Measurements from ENCODE around the gene CACNA2D3. TPM values are rescaled to one million over a fixed set of nuclear protein-coding genes. Genes with fewer than 3 reads are reported as not detected.

Gene CACNA2D3
- total RNA-seq, 6 donors from 2014 or later: 2.9 to 16.8 (median 4.9) TPM

DNA sequence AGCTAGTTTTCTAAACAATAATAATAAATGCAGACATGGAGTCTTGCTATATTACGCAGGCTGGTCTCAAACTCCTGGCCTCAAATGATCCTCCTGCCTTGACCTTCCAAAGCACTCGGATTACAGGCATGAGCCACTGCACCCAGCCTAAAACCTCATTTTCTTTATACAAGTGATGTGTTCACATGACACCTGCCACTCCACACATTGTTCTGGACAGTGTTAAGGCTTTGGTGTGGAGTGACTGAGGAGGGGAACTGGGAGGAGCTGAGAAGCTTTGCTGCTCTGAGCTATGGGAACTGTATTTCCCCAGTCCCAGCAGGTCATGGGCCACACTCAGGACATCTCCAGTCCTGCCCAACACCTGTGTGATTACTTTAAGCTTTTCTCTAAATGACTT is 425.5 kb downstream of the CACNA2D3 start:
- DNase-seq (no peak), ATAC-seq (ENCODE audit: low FRiP score in 2 of 2) (no peak)
- WGBS, 2 donors: 93 to 96% methylated on average over 2 of the region's 2 CpGs
- Histone ChIP-seq H3K27me3 (no peaks in the 10 kb centered on the region), H3K9me3 (no peaks in the 10 kb centered on the region), H3K4me1 (no peaks in the 10 kb centered on the region), H3K27ac (no peak overlapping the region), H3K4me3 (no peak overlapping the region), H3K36me3 (no peaks in the 10 kb centered on the region)
- no peak for TF ChIP-seq POLR2A (IDR thresholded peaks at IDR 0.05)
- no peak for TF ChIP-seq EP300 (IDR thresholded peaks at IDR 0.05)
- TF ChIP-seq, protein P1, sequence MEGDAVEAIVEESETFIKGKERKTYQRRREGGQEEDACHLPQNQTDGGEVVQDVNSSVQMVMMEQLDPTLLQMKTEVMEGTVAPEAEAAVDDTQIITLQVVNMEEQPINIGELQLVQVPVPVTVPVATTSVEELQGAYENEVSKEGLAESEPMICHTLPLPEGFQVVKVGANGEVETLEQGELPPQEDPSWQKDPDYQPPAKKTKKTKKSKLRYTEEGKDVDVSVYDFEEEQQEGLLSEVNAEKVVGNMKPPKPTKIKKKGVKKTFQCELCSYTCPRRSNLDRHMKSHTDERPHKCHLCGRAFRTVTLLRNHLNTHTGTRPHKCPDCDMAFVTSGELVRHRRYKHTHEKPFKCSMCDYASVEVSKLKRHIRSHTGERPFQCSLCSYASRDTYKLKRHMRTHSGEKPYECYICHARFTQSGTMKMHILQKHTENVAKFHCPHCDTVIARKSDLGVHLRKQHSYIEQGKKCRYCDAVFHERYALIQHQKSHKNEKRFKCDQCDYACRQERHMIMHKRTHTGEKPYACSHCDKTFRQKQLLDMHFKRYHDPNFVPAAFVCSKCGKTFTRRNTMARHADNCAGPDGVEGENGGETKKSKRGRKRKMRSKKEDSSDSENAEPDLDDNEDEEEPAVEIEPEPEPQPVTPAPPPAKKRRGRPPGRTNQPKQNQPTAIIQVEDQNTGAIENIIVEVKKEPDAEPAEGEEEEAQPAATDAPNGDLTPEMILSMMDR (IDR thresholded peaks at IDR 0.05): no peak
- TF ChIP-seq POLR2AphosphoS5 (IDR thresholded peaks at IDR 0.05): no peak

DNA sequence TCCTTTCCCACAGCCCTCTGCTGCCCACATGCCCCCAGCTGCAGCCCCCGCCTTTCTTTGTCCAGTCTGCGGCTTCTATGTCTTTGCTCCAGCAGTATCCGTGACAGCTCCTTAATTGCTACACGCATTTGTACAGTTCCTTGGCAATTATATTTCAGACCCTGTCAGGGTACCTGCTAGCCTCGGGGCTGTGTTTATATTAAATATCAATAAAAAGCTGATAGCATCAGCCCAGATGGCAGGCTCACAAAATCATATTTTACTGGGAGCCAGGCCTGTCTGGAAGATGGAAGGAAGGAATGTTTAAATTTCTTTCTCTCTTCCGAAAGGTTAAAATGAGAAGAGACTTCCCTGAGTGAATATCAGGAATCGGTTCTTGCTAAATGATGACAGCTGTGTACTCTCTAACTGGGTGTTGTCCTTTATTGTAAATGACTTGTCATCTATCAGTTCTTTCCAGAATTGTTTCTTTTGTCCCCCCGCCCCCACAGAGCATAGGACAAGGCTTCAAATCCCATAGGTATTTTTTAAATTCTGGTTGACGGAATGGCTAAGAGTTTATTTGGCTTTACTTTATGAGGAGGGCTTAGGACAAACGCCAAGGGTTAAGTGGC is 427.4 kb downstream of the CACNA2D3 start:
- WGBS, 2 donors: 74 to 81% methylated on average over 10 of the region's 10 CpGs

DNA sequence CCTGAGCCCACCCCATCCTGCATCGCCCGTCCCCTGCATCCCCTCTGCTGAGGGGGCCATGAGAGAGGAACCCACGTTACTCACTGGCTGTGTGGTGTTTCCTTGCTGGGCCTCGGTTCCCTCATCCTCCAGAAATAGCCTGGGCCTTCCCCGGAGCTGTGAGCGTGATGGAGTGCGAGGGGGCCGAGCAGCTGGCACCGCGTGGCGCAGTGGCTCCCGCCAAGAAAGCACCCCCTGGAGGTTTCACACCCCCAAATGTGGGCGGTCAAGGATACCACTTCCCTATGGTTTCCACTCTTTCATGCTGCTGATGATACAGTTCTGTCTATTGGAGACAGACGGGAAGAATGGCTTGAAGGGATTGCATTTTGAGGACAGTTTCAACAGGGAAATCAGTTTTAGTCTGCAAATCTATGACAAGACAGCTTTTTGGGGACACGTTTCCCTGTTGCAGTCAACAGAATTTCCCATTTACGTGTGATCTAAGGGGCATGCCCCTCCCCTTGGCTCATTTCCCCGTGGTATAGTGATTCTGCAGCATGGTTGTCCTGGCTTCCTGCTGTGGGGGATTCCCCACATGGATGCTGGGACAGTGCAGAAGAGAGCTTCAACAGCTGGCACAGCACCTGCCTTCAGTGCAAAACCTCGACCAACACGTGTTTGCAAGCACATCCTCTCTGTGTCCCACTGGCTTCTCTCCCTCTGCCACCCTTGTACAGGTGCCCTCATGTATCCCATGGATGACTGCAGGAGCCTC is 428.0 kb downstream of the CACNA2D3 start:
- Histone ChIP-seq H3K27ac (no peak overlapping the region), H3K27me3 (no peaks in the 10 kb centered on the region), H3K36me3 (no peaks in the 10 kb centered on the region), H3K4me3 (no peak overlapping the region), H3K4me1 (no peaks in the 10 kb centered on the region), H3K9me3 (no peaks in the 10 kb centered on the region)
- DNase-seq: peak in 1 of 2 donors; percentile 40
- 67 to 70% methylated on average over 19 of the region's 19 CpGs for WGBS, 2 donors
- TF ChIP-seq POLR2AphosphoS5 (IDR thresholded peaks at IDR 0.05) (no peak), EP300 (IDR thresholded peaks at IDR 0.05) (no peak), POLR2A (IDR thresholded peaks at IDR 0.05) (no peak)
- TF ChIP-seq, protein P1 (IDR thresholded peaks at IDR 0.05): no peak
- ATAC-seq (ENCODE audit: low FRiP score in 2 of 2): no peak

More for the DNA sequence above, 427.4 kb downstream of the CACNA2D3 start:
- no peak overlapping the region for H3K4me3 ChIP-seq
- H3K36me3 ChIP-seq: no peaks in the 10 kb centered on the region
- TF ChIP-seq POLR2A (IDR thresholded peaks at IDR 0.05) (no peak), POLR2AphosphoS5 (IDR thresholded peaks at IDR 0.05) (no peak), EP300 (IDR thresholded peaks at IDR 0.05) (no peak)
- TF ChIP-seq, protein P1 (IDR thresholded peaks at IDR 0.05): no peak
- H3K9me3 ChIP-seq: no peaks in the 10 kb centered on the region
- no peak overlapping the region for H3K27ac ChIP-seq
- no peak for ATAC-seq (ENCODE audit: low FRiP score in 2 of 2)
- DNase-seq: no peak
- no peaks in the 10 kb centered on the region for H3K27me3 ChIP-seq
- no peaks in the 10 kb centered on the region for H3K4me1 ChIP-seq

DNA sequence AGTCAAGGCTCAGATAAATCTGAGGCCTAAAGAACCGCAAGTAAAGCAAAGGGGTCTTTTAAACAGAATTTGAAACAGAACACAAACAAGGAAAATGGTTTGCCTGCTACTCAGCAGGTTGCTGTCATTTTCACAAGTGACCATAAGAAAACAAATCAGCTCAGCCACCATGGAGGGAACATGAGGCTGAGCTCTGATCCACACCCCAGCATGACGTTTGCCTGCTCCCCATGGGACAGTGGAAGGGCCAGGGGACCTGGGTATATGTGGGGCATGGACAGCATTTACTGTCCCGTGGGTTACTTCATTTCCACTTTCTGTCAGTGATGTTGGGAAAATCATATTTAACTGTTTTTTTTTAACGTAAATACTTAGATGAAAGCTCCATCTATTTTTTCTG is 434.3 kb downstream of the CACNA2D3 start:
- Histone ChIP-seq H3K9me3 (no peaks in the 10 kb centered on the region), H3K4me1 (no peaks in the 10 kb centered on the region), H3K36me3 (no peaks in the 10 kb centered on the region), H3K27me3 (no peaks in the 10 kb centered on the region), H3K4me3 (no peak overlapping the region), H3K27ac (no peak overlapping the region)
- 55 to 63% methylated on average over 4 of the region's 4 CpGs for WGBS, 2 donors
- TF ChIP-seq POLR2A (IDR thresholded peaks at IDR 0.05) (no peak), EP300 (IDR thresholded peaks at IDR 0.05) (no peak), POLR2AphosphoS5 (IDR thresholded peaks at IDR 0.05) (no peak)
- TF ChIP-seq, protein P1 (IDR thresholded peaks at IDR 0.05): no peak
- ATAC-seq (ENCODE audit: low FRiP score in 2 of 2) (no peak), DNase-seq (no peak)

All from upper lobe of left lung (tissue), 6 donors.